Kidney capillary endothelial cell (primary cell): ENCODE data around the gene INPP5B.

ENCODE experiments used
- DNase-seq: peaks from one replicate; pipeline ENCODE4 v3.0.0-alpha.2; 2018; ENCODE audit warnings: low spot score

INPP5B gene

DNA sequence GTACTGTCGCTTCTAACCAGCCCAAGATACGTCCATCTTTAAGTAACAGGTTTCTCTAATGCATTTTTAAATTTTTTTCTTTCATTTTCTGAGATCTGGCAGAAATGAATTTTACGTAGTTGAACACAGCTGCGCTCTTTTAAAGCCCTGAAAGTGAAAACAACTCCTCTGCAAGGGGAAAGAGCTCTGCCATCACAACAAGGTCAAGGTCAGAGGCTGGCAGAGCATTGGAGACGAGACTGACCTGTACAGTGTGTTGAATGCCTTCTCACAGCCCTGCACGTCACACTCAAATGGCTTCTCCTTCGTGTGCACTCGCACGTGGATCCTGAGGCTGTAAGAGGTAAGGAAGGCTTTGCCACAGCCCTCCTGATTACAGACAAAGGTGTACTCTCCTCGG, 107.2 kb downstream of the INPP5B start:
- no peak for DNase-seq

DNA sequence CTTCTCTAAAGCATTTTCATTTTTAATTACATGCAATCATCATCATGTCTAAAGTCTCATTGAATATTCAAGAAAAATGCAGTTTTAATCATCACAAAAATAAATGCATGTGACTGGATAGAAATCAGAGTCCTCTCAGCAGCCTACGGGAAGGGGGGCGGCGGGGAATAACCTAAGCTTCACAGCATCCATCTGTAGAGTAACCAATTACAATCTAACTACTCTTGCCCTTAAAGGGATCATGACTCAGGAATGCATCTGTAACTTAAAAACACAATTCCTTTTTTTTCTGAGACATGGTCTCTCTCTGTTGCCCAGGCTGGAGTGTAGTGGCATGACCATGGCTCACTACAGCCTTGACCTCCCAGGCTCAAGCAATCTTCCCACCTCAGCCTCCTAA, 110.1 kb downstream of the INPP5B start:
- no peak for DNase-seq

DNA sequence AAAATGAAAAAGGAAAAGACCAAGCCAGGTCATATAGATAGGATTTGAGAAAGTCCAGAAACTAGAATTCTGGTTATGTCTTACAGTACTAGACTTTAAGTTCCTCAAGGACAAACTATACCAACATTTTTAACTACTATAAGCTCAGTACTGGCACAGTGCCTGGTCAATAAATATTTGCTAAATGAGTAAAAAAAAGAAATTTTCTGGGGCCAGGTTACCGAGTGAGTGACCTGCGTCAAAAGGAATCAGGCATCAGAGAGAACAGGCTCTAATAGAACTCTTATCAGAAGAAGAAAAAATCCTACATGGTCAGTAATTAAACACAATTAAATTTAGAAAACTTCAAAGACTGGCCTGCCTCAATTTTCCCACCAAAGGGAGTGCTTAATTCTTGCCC, 115.0 kb downstream of the INPP5B start:
- DNase-seq: no peak

DNA sequence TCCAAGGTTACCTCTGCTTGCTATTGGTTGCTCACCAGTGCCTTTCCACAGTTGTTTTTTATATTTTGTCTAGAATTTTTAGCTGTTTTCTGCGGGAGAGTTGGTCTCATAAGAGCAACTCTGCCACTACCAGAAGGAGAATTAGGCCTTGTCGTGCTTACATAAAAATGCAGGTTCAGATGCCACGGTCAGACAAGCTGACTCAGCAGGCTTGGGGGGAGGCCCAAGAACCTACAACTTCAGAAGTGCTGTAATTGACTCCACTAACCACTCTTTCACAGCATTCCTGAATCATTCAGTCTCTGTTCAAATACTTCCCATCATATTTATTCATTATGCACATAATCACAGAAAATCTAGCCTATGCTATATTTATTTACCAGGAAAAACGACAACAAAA, 115.7 kb downstream of the INPP5B start:
- no peak for DNase-seq

DNA sequence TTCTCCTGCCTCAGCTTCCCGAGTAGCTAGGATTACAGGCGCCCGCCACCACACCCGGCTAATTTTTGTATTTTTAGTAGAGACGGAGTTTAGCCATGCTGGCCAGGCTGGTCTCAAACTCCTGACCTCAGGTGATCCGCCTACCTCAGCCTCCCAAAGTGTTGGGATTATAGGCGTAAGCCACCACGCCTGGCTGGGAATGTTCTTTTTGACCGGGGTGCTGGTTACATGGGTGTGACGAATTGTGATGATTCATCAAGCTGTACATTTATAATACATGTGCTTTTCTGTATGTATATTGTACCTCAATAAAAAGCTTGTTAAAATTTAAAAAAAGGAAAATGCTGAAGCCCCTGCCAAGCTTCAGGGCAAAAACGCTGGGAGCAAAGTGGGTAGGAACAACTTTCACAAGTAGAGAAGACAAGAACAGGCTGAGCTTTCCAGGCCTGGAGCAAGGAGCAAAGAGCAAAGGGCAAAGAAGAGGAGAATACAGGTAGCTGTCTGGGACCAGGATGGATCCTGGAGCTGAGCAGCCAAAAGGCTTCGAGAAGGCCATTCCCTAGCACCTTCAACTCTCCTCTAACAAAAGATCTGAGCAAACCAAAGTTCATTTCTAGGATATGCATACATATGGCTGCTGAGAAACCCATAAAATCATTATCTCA, 118.3 kb downstream of the INPP5B start:
- DNase-seq: no peak

DNA sequence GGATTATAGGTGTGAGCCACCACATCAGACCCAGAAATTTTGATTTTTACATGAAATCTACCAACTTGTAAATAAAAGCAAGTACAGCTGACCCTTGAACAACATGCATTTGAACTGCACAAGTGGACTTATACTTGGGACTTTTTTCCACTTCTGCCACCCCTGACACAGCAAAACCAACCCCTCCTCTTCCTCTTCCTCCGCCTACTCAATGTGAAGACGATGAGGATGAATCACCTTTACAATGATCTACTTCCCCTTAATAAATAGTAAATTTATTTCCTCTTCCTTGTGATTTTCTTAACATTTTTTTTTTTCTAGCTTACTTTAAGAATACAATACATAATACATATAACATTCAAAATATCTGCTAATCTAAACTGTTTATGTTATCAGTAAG, 121.3 kb downstream of the INPP5B start:
- DNase-seq: no peak

DNA sequence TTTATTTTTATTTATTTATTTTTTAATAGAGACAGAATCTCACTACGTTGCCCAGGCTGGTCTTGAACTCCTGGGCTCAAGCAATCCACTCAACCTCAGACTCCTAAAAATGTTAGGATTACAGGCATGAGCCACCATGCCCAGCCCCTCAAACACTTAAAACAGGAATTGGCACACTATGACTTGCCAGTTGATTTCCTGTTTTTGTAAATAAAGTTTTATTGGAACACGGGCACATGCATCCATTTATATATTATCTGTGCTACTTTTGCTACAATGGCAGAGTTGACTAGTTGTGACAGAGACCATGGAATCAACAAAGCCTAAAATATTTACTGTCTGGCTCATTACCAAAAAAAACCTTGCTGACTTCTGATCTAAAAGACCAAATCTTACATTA, 122.9 kb downstream of the INPP5B start:
- no peak for DNase-seq

DNA sequence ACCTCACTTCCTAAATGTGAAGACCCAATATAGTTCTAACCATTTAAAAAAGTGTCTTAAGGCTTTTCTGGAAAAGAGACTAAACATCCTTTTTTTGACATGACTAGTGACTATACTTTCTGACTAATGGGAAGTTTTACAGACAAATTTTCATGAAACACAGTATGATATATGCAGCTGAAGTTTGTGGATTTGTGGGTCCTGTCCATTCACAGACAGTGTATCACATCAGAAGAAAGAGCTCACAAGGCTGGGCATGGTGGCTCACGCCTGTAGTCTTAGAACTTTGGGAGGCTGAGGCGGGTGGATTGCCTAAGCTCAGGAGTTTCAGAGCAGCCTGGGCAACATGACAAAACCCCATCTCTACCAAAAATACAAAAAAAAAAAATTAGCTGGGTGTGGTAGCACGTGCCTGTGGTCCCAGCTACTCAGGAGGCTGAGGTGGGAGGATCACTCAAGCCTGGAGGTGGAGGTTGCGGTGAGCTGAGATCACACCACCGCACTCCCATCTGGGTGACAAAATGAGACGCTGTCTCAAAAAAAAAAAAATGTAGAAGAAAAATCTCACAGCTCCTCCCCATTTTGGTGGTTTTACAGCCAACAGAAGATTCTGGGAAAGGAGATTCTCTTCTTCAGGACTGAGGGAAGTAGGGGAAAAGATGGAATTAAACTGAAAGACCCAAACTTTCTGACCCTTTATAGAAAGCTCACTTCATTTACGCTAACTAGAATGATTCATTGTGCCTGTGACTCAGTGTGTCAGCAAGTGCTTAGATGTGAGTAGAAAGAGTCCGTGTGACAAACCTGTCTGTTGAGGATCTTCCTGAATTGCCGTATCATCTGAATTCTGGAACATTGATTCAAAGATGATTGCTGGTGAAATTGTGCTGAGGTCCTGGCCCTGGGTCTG, 123.7 kb downstream of the INPP5B start:
- no peak for DNase-seq

DNA sequence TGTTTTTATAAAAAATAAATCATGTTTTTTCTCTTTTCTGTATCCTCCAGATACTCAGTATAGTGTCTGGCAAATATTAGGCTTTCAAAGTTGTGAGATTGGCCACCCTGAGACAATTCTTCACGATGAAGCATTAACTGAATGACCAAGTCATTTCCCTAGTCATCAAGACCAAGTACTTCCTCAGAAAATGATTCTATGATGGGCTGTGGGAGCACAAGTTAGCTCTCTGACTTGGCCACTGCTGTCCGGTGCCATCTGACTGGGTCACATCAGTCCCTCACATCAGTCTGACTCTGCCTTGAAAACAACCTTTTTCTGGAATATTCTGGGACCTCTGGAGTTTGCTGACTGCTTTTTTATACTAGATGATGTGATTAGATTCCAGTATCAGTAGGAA, 125.4 kb downstream of the INPP5B start:
- DNase-seq: no peak

DNA sequence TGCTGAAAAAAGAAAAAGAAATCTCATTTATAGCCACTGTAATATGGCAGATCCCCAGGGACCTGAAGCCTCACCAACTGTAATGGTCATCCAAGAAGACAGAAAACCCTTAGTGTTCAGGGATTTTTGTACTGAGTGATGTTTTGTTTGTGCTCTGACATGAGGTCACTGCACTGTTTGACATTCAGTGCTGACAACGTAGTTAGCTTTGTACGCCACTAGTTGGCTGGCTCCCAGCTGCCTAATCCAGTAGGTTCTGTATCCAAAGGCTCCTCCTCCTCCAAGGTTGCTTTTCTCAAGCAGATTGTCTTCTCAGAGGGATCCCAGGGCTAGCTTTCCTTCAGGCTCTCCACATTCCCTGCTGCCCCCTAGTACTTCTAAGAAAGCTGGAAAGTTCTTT, 129.4 kb downstream of the INPP5B start:
- no peak for DNase-seq

DNA sequence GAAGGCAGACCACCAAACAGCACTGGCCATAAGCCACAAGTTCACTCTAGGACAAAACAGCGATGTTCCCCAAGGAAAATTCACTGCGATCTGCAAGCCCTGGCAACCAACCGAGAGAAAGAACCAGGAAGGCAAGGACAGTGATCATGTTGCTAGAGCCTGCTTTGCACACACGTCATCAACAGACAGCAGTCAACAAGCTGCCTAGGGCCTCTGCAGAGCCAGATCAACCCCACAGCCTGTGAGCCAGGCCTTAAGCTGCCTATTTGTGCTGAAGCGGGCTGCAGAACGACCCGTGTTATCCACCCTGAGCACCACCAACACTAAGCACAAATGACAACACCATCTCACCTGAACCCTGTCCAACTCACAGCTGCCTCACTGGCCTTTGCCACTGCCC, 132.6 kb downstream of the INPP5B start:
- no peak for DNase-seq

DNA sequence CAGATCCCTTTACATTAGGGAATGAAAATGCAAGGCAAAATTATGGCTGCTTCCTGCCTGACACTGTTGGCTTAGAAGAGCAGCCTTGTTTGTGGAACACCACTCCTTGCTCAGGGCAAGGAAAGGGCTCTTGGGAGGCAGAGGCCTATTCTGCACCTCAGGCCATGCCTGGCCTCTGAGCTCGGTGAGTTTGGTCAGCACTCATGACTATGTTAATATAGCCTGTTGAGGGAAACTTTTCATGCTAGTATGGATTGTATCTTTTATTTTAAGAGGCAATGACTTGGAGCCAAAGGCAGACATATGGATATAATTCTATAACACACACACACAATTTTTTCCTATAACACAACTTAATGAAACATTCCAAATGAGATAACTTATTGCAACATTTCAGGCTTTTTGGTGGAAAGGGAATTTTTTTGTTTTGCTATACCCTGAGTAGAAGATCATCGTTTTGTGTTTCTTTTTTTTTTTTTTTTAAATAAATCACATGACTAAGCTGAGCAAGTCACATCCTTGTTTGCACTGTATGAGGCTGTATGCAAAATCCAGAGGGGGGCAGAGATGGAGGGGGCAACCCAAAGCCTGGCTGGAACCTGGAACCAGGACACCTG, 133.2 kb downstream of the INPP5B start:
- no peak for DNase-seq

DNA sequence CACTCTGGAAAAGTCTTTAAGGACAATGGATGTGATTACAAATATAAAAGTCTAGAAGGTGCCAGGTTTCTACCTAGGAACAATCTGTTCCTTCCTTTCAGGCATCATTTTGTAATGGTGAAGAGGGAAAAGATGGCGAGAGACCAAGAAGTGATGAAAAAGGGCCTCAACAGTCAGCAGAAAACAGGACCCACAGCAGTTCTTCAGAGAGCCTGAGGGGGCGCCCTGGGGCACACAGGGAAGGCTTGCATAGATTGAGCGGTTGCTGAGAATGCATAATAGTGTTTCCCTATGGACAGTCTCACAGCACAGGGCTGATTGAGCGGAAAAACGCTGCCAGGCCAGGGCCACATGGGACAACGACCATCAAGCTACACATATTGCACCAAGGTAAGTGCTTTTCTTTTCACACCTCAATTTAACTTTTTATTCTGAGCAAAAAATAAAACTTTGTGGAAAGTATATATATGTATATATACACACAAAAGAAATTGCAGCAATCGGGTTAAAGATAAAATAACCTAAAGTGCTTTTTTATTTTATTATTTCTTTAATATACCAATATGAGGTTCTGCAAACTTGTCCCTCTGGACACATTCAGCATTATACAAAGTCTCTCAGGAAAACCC, 135.7 kb downstream of the INPP5B start:
- peak; percentile 84 for DNase-seq
